ENCODE measurements around the gene HEYL. TPM values are rescaled to one million over a fixed set of nuclear protein-coding genes. Genes with fewer than 3 reads are reported as not detected.

The HEYL gene
- total RNA-seq, 1 donor from 2014 or later, result 4.3 TPM

DNA sequence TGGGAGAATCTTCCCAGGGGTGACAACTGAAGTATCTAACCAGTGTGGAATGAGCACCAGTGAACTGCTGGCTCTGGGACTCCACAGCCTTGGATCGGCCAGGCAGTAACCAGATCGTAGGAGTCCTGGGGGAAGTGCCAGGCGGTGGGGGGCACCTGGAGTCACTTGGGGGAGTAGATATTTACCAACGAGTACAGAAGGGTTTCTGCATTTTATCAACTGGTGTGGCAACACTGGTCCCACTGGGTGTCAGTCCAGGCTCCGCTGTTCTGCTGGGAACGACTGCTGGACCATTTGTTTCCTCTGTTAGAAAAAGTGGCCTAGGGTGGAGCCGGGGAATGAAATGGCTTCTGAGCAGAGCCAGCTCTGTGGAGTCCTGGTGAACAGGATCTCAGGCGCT lies 14.4 kb downstream of the HEYL start:
- peaks cover 1% of the 10 kb centered on the region for H3K4me1 Mint-ChIP-seq (ENCODE audit: low read depth)
- peaks cover 39% of the 10 kb centered on the region for H3K27me3 Mint-ChIP-seq
- no peak for DNase-seq (ENCODE audit: low spot score, unreplicated experiment)

DNA sequence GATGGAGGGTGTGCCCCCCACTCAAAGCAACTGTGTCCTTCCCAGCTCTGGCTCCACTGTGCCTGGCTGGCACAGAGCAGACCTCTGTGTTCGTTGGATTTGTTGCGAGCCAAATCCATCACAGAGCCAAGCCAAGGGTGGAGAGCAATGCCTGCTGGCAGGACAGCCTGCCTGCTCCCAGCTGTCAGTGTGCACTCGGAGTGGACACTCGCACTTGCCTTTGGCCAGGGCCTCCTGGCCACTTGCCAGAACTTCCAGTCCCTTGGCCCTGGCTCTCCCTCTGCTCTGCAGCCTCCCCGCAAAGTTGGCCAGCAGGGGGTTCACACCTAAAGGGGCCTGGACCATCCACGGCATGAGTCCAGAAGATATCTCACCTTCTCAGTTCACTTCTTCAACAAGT lies 16.4 kb downstream of the HEYL start:
- no peaks in the 10 kb centered on the region for H3K36me3 Mint-ChIP-seq (ENCODE audit: insufficient read depth)
- peaks cover 1% of the 10 kb centered on the region for H3K4me1 Mint-ChIP-seq (ENCODE audit: low read depth)
- H3K9me3 Mint-ChIP-seq (ENCODE audit: low read depth), result no peaks in the 10 kb centered on the region
- H3K27me3 Mint-ChIP-seq, result peaks cover 32% of the 10 kb centered on the region
- no peak overlapping the region for H3K4me3 Mint-ChIP-seq (ENCODE audit: low read depth)
- DNase-seq (ENCODE audit: low spot score, unreplicated experiment), result no peak
- TF ChIP-seq, protein P1, sequence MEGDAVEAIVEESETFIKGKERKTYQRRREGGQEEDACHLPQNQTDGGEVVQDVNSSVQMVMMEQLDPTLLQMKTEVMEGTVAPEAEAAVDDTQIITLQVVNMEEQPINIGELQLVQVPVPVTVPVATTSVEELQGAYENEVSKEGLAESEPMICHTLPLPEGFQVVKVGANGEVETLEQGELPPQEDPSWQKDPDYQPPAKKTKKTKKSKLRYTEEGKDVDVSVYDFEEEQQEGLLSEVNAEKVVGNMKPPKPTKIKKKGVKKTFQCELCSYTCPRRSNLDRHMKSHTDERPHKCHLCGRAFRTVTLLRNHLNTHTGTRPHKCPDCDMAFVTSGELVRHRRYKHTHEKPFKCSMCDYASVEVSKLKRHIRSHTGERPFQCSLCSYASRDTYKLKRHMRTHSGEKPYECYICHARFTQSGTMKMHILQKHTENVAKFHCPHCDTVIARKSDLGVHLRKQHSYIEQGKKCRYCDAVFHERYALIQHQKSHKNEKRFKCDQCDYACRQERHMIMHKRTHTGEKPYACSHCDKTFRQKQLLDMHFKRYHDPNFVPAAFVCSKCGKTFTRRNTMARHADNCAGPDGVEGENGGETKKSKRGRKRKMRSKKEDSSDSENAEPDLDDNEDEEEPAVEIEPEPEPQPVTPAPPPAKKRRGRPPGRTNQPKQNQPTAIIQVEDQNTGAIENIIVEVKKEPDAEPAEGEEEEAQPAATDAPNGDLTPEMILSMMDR (IDR thresholded peaks at IDR 0.05; ENCODE audit: unreplicated experiment), result no peak
- H3K27ac Mint-ChIP-seq, result no peak overlapping the region

More for the DNA sequence above, 14.4 kb downstream of the HEYL start:
- Mint-ChIP-seq H3K9me3 (ENCODE audit: low read depth) (no peaks in the 10 kb centered on the region), H3K36me3 (ENCODE audit: insufficient read depth) (no peaks in the 10 kb centered on the region), H3K27ac (no peak overlapping the region), H3K4me3 (ENCODE audit: low read depth) (no peak overlapping the region)
- TF ChIP-seq, protein P1 (IDR thresholded peaks at IDR 0.05; ENCODE audit: unreplicated experiment), result no peak

DNA sequence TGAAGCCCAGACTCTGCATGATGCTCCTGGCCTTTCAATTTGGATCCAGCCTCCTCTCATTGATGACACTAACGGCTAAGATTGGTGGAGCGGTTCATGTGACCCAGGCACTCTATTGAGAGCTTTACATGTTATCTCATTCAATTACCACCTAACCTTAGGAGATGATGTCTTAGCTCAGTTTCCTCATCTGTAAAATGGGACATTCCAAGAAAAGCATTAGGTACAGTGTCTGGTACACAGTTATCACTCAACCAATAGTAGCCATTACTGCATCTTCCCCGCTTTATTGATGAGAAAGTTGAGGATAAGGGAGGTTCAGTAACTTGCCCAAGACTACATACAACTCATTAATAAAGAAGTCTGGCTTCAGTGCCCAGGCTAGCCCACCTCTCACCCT lies 17.0 kb downstream of the HEYL start:
- TF ChIP-seq, protein P1 (IDR thresholded peaks at IDR 0.05; ENCODE audit: unreplicated experiment), result no peak
- Mint-ChIP-seq H3K9me3 (ENCODE audit: low read depth) (no peaks in the 10 kb centered on the region), H3K36me3 (ENCODE audit: insufficient read depth) (no peaks in the 10 kb centered on the region), H3K27me3 (peaks cover 33% of the 10 kb centered on the region), H3K4me3 (ENCODE audit: low read depth) (no peak overlapping the region), H3K4me1 (ENCODE audit: low read depth) (peaks cover 1% of the 10 kb centered on the region), H3K27ac (no peak overlapping the region)
- no peak for DNase-seq (ENCODE audit: low spot score, unreplicated experiment)

GRCh38 chr1:39620659-39621165 lies 18.7 kb downstream of the HEYL start:
- Mint-ChIP-seq H3K4me1 (ENCODE audit: low read depth) (peaks cover 2% of the 10 kb centered on the region), H3K9me3 (ENCODE audit: low read depth) (no peaks in the 10 kb centered on the region), H3K27ac (no peak overlapping the region), H3K36me3 (ENCODE audit: insufficient read depth) (no peaks in the 10 kb centered on the region), H3K27me3 (peaks cover 31% of the 10 kb centered on the region), H3K4me3 (ENCODE audit: low read depth) (no peak overlapping the region)
- TF ChIP-seq, protein P1 (IDR thresholded peaks at IDR 0.05; ENCODE audit: unreplicated experiment), result no peak
- no peak for DNase-seq (ENCODE audit: low spot score, unreplicated experiment)

DNA sequence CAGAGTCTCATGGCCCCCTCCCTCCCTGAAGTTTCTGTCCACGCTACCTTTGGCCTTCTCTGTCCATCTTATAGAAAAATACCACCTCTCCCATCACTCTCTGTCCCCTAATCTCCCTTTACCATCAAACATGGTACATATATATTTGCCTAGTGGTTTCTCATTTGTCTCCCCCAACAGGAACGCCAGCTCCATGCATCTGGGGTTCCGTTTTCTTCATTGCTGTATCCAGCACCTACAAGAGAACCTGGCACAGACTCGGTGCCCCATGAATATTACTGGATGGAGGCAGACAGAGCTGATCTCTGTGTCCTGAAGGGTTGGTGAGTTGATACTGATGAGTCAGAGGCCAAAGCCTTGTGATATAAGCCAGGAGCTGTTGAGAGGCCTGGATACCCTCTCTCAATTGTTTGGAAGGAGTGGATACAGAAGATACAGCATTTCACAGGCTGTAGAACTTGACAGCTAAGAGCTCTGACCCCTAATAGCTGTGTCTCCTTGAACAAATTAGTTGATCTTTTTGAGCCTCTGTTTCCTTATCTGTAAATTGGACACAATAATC lies 21.9 kb downstream of the HEYL start:
- Mint-ChIP-seq H3K4me3 (ENCODE audit: low read depth) (no peak overlapping the region), H3K4me1 (ENCODE audit: low read depth) (peaks cover 4% of the 10 kb centered on the region), H3K9me3 (ENCODE audit: low read depth) (no peaks in the 10 kb centered on the region), H3K27ac (no peak overlapping the region), H3K36me3 (ENCODE audit: insufficient read depth) (no peaks in the 10 kb centered on the region), H3K27me3 (peaks cover 8% of the 10 kb centered on the region)
- TF ChIP-seq, protein P1 (IDR thresholded peaks at IDR 0.05; ENCODE audit: unreplicated experiment), result no peak
- DNase-seq (ENCODE audit: low spot score, unreplicated experiment), result no peak

Measured in progenitor cell of endocrine pancreas (in vitro differentiated cells).